ENCODE results near the gene MRC2.

- TF ChIP-seq POLR2AphosphoS5 (IDR thresholded peaks at IDR 0.05; ENCODE audit: low read depth, low read length) (no peak), POLR2A (IDR thresholded peaks at IDR 0.05; ENCODE audit: low read depth, low read length) (no peak), TAF1 (IDR thresholded peaks at IDR 0.05; ENCODE audit: low read depth, low read length) (no peak), SPI1 (IDR thresholded peaks at IDR 0.05; ENCODE audit: low read depth, low read length) (no peak)
These were observed 107.7 kb downstream of the MRC2 start for GRCh38 chr17:62735044-62735651.

All from GM12891 (cell line).